Measurements from ENCODE around the gene TMEM269.

Gene TMEM269

DNA sequence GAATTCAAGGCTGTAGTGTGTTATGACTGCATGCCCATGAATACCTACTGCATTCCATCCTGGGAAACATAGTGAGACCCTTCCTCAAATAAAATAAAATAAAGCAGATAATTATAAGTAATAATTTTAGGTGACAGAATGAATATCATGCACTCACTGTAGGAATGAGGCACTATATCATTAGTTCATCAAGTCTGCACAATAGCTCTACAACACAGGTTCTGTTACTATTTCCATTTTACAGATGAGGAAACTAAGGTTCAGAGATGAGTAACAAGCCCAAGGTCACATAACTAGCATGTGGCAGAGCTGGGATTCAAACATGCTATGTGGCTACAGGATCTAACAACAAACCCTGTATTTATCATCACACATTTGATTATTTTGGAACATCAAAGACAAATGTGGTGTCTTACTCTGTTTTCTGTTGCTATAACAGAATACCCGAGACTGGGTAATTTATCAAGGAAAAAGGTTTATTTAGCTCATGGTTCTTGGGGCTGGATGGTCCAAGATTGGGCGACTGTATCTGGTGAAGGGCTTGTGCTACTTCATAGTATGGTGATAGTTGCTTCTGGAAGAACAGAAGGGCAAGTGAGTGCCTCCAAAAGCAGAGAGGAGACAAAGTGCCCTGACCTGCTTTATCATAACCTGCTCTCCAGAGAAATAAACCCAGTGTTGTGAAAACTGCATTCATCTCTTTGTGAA lies 56.8 kb downstream of the TMEM269 start:
- ATAC-seq: no peak
- Mint-ChIP-seq H3K27ac (no peak overlapping the region), H3K4me1 (peaks cover 14% of the 10 kb centered on the region), H3K4me3 (no peak overlapping the region), H3K27me3 (no peaks in the 10 kb centered on the region), H3K9me3 (no peaks in the 10 kb centered on the region), H3K36me3 (peaks cover 19% of the 10 kb centered on the region)

DNA sequence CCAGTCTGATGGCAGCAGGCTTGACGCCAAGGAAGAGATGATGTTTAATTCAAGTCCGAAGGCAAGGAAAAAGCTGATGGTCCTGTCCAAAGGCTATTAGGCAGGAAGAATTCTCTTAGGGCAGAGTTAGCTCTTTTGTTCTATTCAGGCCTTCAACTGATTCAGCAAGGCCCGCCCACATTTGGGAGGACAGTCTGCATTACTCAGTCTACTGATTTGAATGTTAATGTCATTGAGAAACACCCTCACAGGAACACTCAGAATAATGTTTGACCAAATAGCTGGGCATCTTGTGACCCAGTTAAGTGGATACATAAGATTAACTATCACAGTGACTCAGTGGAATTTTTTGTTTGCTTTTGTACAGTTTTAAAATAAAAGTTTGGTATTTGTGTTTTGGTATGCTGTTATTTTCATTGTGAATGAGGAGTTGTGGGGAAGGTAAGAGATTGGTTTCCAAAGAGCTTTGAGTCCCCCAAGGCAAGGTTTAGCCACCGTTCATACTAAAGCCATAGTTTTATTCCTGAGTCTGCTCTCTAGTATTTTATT lies 59.9 kb downstream of the TMEM269 start:
- H3K9me3 Mint-ChIP-seq: no peaks in the 10 kb centered on the region
- H3K27me3 Mint-ChIP-seq: no peaks in the 10 kb centered on the region
- peaks cover 19% of the 10 kb centered on the region for H3K4me1 Mint-ChIP-seq
- no peak overlapping the region for H3K27ac Mint-ChIP-seq
- peaks cover 22% of the 10 kb centered on the region for H3K36me3 Mint-ChIP-seq
- no peak for ATAC-seq
- H3K4me3 Mint-ChIP-seq: no peak overlapping the region

DNA sequence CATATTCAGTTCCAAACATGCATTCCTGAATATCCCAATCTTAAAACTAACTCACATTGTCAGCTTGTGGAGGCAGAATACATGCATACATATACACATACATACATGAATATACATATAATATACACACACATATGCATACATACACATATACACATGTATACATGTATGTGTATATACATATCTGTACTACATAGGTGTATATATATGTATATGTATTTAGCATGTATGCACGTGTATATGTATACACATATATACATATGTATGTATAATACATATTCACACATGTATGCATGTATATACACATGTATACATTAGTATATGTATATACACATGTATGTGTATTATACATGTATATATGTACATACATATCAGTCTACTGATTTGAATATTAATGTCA lies 60.4 kb downstream of the TMEM269 start:
- ATAC-seq: no peak
- Mint-ChIP-seq H3K4me1 (peaks cover 19% of the 10 kb centered on the region), H3K27me3 (no peaks in the 10 kb centered on the region), H3K36me3 (peaks cover 27% of the 10 kb centered on the region), H3K9me3 (peaks cover 3% of the 10 kb centered on the region), H3K27ac (no peak overlapping the region), H3K4me3 (no peak overlapping the region)

DNA sequence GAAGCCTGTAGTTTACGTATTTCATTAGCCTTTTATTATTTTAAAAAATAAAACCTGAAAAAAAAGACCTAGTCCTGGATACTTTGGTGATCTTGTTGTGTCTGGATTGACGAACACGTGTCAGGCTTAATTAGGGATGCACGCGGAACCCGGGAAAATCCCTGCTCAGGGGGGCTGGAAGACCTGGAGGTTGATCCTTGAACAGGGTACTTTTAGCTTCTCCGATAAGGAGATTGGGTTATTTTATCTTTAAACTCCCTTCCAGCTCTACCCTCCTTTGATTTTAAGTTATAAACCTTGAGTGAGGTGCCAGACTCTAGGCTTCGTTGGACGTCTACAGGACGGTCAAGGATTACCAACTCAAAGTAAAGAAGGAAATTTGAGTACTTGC lies 61.1 kb downstream of the TMEM269 start:
- Mint-ChIP-seq H3K27me3 (no peaks in the 10 kb centered on the region), H3K27ac (peak overlapping the region; percentile 65), H3K4me3 (peak overlapping the region; percentile 86), H3K9me3 (peaks cover 3% of the 10 kb centered on the region), H3K4me1 (peaks cover 19% of the 10 kb centered on the region), H3K36me3 (peaks cover 26% of the 10 kb centered on the region)
- peak; percentile 38 for ATAC-seq

GRCh38 chr1:42846257-42847110 lies 61.7 kb downstream of the TMEM269 start, which contains the start of gene ZNF691:
Gene ZNF691, plus strand, starts transcription at chr1:42846613. Its CDS starts 3,046 bp downstream, at chr1:42849659.
- peaks cover 30% of the 10 kb centered on the region for H3K36me3 Mint-ChIP-seq
- H3K9me3 Mint-ChIP-seq: peaks cover 3% of the 10 kb centered on the region
- H3K27ac Mint-ChIP-seq: peak within 1 kb of the TSS; percentile 65
- ATAC-seq: peak; percentile 98
- H3K4me3 Mint-ChIP-seq: peak within 1 kb of the TSS; percentile 86
- H3K27me3 Mint-ChIP-seq: no peaks in the 10 kb centered on the region
- peaks cover 19% of the 10 kb centered on the region for H3K4me1 Mint-ChIP-seq

- no peak for ATAC-seq
- H3K36me3 Mint-ChIP-seq: peaks cover 31% of the 10 kb centered on the region
- peaks cover 20% of the 10 kb centered on the region for H3K4me1 Mint-ChIP-seq
- H3K27me3 Mint-ChIP-seq: no peaks in the 10 kb centered on the region
- peak overlapping the region; percentile 86 for H3K4me3 Mint-ChIP-seq
- H3K27ac Mint-ChIP-seq: peak overlapping the region; percentile 65
- H3K9me3 Mint-ChIP-seq: peaks cover 3% of the 10 kb centered on the region
These were observed 62.4 kb downstream of the TMEM269 start for GRCh38 chr1:42847111-42847595.

DNA sequence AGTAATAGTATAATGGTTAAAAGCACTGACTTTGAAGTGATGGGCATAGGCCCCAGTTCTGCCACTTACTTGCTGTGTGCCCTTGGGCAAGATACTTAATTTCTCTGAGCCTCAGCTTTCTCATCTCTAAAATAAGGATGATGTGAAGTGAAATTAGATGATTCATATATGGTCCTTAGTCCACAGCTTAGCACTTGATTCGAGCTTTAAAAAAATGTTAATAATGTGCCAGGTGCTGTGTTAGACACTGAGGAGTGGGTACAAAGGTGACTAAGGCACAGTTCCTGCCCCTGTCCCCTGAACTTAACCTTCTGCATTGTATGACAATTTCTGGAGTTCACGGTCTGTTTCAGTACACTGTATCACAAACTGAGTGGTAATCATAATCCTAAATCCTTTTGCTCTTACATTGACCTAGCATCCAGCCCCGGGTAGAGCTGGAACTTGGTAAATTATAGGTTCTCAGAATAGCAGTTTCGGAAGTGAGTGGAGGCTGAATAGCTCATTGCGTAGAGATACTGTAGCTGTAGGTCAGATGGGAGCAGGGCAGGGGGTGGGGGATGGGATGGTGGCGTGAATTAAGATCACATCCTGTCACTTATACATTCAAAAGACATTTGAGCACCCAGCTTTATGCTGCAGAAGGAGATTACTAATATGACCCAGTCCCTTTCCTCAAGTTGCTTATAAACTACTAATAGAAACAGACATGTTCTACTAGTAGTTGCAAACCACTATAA lies 63.1 kb downstream of the TMEM269 start:
- Mint-ChIP-seq H3K27me3 (no peaks in the 10 kb centered on the region), H3K36me3 (peaks cover 30% of the 10 kb centered on the region), H3K27ac (peak overlapping the region; percentile 65), H3K4me1 (peaks cover 27% of the 10 kb centered on the region), H3K9me3 (peaks cover 3% of the 10 kb centered on the region), H3K4me3 (peak overlapping the region; percentile 86)
- ATAC-seq: no peak

- Mint-ChIP-seq H3K4me3 (no peak overlapping the region), H3K27ac (no peak overlapping the region), H3K36me3 (peaks cover 20% of the 10 kb centered on the region), H3K9me3 (peaks cover 3% of the 10 kb centered on the region), H3K27me3 (no peaks in the 10 kb centered on the region), H3K4me1 (peaks cover 27% of the 10 kb centered on the region)
- no peak for ATAC-seq
These were observed 64.2 kb downstream of the TMEM269 start for GRCh38 chr1:42848823-42849537.

DNA sequence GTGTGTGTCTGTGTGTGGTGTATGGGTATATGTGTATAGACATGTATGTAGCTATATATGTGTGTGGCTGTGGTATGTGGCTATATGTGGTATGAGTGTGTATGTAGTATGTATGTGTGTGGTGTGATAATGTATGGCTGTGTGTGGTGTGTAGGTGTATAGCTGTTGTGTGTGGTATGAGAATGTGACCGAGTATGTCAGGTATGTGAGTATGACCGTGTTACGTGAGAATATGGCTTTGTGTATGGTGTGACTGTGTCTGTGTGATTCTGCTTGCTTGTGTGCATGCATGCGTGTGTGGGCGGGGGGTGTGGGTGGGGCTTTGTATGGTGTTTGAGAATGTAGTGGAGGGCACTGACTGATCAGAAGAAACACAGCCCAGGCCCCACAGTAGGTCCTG lies 65.2 kb downstream of the TMEM269 start:
- H3K9me3 Mint-ChIP-seq: peaks cover 3% of the 10 kb centered on the region
- ATAC-seq: no peak
- H3K27ac Mint-ChIP-seq: no peak overlapping the region
- H3K4me1 Mint-ChIP-seq: peaks cover 27% of the 10 kb centered on the region
- H3K4me3 Mint-ChIP-seq: no peak overlapping the region
- H3K27me3 Mint-ChIP-seq: no peaks in the 10 kb centered on the region
- peaks cover 23% of the 10 kb centered on the region for H3K36me3 Mint-ChIP-seq
